ENCODE data around the gene MRPL53.
"Not testable (repeated sequence)": the region's sequence is repeated elsewhere in the genome, so short reads cannot be mapped to it uniquely, and the experiment has no call there.

The MRPL53 gene

GRCh38 chr2:74448771-74449170 is 23.7 kb downstream of the MRPL53 start:
- no peaks in the 10 kb centered on the region for H3K36me3 ChIP-seq (ENCODE audit: insufficient read depth, insufficient read length, low read length)
- H3K4me1 ChIP-seq (ENCODE audit: insufficient read depth, insufficient read length): no peaks in the 10 kb centered on the region
- no peak for DNase-seq (ENCODE audit: low read depth, low spot score)
- TF ChIP-seq ZNF274 (IDR thresholded peaks at IDR 0.05; ENCODE audit: low read depth, low read length) (no peak), YY1 (IDR thresholded peaks at IDR 0.05; ENCODE audit: insufficient read depth, insufficient read length) (no peak), SUZ12 (IDR thresholded peaks at IDR 0.05; ENCODE audit: extremely low read depth, insufficient read depth, insufficient read length) (no peak)
- H3K27me3 ChIP-seq (ENCODE audit: insufficient read depth, insufficient read length): no peaks in the 10 kb centered on the region
- no peak overlapping the region for H3K9ac ChIP-seq (ENCODE audit: insufficient read length, low read depth)
- no peak overlapping the region for H3K4me3 ChIP-seq (ENCODE audit: insufficient read length, low read depth)
- H3K9me3 ChIP-seq (ENCODE audit: insufficient read depth, low read length): no peaks in the 10 kb centered on the region

GRCh38 chr2:74447230-74447999 is 25.1 kb downstream of the MRPL53 start:
- H3K4me3 ChIP-seq (ENCODE audit: insufficient read length, low read depth): no peak overlapping the region
- H3K27me3 ChIP-seq (ENCODE audit: insufficient read depth, insufficient read length): no peaks in the 10 kb centered on the region
- no peaks in the 10 kb centered on the region for H3K36me3 ChIP-seq (ENCODE audit: insufficient read depth, insufficient read length, low read length)
- no peak for DNase-seq (ENCODE audit: low read depth, low spot score)
- no peaks in the 10 kb centered on the region for H3K9me3 ChIP-seq (ENCODE audit: insufficient read depth, low read length)
- TF ChIP-seq ZNF274 (IDR thresholded peaks at IDR 0.05; ENCODE audit: low read depth, low read length) (no peak), YY1 (IDR thresholded peaks at IDR 0.05; ENCODE audit: insufficient read depth, insufficient read length) (no peak), SUZ12 (IDR thresholded peaks at IDR 0.05; ENCODE audit: extremely low read depth, insufficient read depth, insufficient read length) (no peak)
- no peaks in the 10 kb centered on the region for H3K4me1 ChIP-seq (ENCODE audit: insufficient read depth, insufficient read length)
- H3K9ac ChIP-seq (ENCODE audit: insufficient read length, low read depth): no peak overlapping the region

GRCh38 chr2:74444498-74445318 is 27.8 kb downstream of the MRPL53 start:
- H3K4me3 ChIP-seq (ENCODE audit: insufficient read length, low read depth): no peak overlapping the region
- no peak for TF ChIP-seq SUZ12 (IDR thresholded peaks at IDR 0.05; ENCODE audit: extremely low read depth, insufficient read depth, insufficient read length)
- TF ChIP-seq YY1 (IDR thresholded peaks at IDR 0.05; ENCODE audit: insufficient read depth, insufficient read length): no peak
- no peak for TF ChIP-seq ZNF274 (IDR thresholded peaks at IDR 0.05; ENCODE audit: low read depth, low read length)
- H3K27me3 ChIP-seq (ENCODE audit: insufficient read depth, insufficient read length): no peaks in the 10 kb centered on the region
- no peaks in the 10 kb centered on the region for H3K36me3 ChIP-seq (ENCODE audit: insufficient read depth, insufficient read length, low read length)
- H3K9ac ChIP-seq (ENCODE audit: insufficient read length, low read depth): no peak overlapping the region
- no peak for DNase-seq (ENCODE audit: low read depth, low spot score)
- no peaks in the 10 kb centered on the region for H3K4me1 ChIP-seq (ENCODE audit: insufficient read depth, insufficient read length)
- no peaks in the 10 kb centered on the region for H3K9me3 ChIP-seq (ENCODE audit: insufficient read depth, low read length)

GRCh38 chr2:74442483-74443297 is 29.8 kb downstream of the MRPL53 start:
- not testable (repeated sequence) for H3K27me3 ChIP-seq (ENCODE audit: insufficient read depth, insufficient read length); H3K4me1 ChIP-seq (ENCODE audit: insufficient read depth, insufficient read length); DNase-seq (ENCODE audit: low read depth, low spot score); H3K9me3 ChIP-seq (ENCODE audit: insufficient read depth, low read length)
- Histone ChIP-seq H3K4me3 (ENCODE audit: insufficient read length, low read depth) (peak overlapping the region; percentile 78), H3K9ac (ENCODE audit: insufficient read length, low read depth) (peak overlapping the region; percentile 90), H3K36me3 (ENCODE audit: insufficient read depth, insufficient read length, low read length) (peaks cover 15% of the 10 kb centered on the region)

- H3K9ac ChIP-seq (ENCODE audit: insufficient read length, low read depth): peak within 1 kb of the TSS; percentile 90
- no peaks in the 10 kb centered on the region for H3K9me3 ChIP-seq (ENCODE audit: insufficient read depth, low read length)
- peaks cover 16% of the 10 kb centered on the region for H3K36me3 ChIP-seq (ENCODE audit: insufficient read depth, insufficient read length, low read length)
- no peak for DNase-seq (ENCODE audit: low read depth, low spot score)
- peaks cover 9% of the 10 kb centered on the region for H3K4me1 ChIP-seq (ENCODE audit: insufficient read depth, insufficient read length)
- no peak for TF ChIP-seq ZNF274 (IDR thresholded peaks at IDR 0.05; ENCODE audit: low read depth, low read length)
- no peak for TF ChIP-seq YY1 (IDR thresholded peaks at IDR 0.05; ENCODE audit: insufficient read depth, insufficient read length)
- TF ChIP-seq SUZ12 (IDR thresholded peaks at IDR 0.05; ENCODE audit: extremely low read depth, insufficient read depth, insufficient read length): no peak
- H3K27me3 ChIP-seq (ENCODE audit: insufficient read depth, insufficient read length): no peaks in the 10 kb centered on the region
- H3K4me3 ChIP-seq (ENCODE audit: insufficient read length, low read depth): peak within 1 kb of the TSS; percentile 78
Measured at GRCh38 chr2:74441690-74442482, 30.6 kb downstream of the MRPL53 start, which contains the start of gene RTKN. TSS of gene RTKN (minus strand) at chr2:74441937. CDS start at chr2:74441816, 121 bp downstream.

- DNase-seq (ENCODE audit: low read depth, low spot score): no peak
- TF ChIP-seq SUZ12 (IDR thresholded peaks at IDR 0.05; ENCODE audit: extremely low read depth, insufficient read depth, insufficient read length) (no peak), ZNF274 (IDR thresholded peaks at IDR 0.05; ENCODE audit: low read depth, low read length) (no peak), YY1 (IDR thresholded peaks at IDR 0.05; ENCODE audit: insufficient read depth, insufficient read length) (no peak)
- Histone ChIP-seq H3K27me3 (ENCODE audit: insufficient read depth, insufficient read length) (no peaks in the 10 kb centered on the region), H3K36me3 (ENCODE audit: insufficient read depth, insufficient read length, low read length) (peaks cover 23% of the 10 kb centered on the region), H3K9me3 (ENCODE audit: insufficient read depth, low read length) (no peaks in the 10 kb centered on the region), H3K4me1 (ENCODE audit: insufficient read depth, insufficient read length) (peaks cover 9% of the 10 kb centered on the region), H3K4me3 (ENCODE audit: insufficient read length, low read depth) (peak overlapping the region; percentile 78), H3K9ac (ENCODE audit: insufficient read length, low read depth) (peak overlapping the region; percentile 90)
Measured at GRCh38 chr2:74441170-74441689, 31.2 kb downstream of the MRPL53 start.

Measured in NT2/D1 (cell line).